T-helper 1 cell treated with Interleukin-12 subunit alpha and Interleukin-12 subunit beta and Interleukin-4 antibody, amounts not matched to agents 30 ng/mL and 1 ng/mL, for 36 hours (primary cell): ENCODE measurements around the gene DCLK1. TPM values are rescaled to one million over a fixed set of nuclear protein-coding genes. Genes with fewer than 3 reads are reported as not detected.

ENCODE experiments used
- intact Hi-C: fragments of 100-400 bp; cut with micrococcal nuclease; formaldehyde crosslinking; loops from one replicate; pipeline ENCODE4 v1.15.1; 2024
- total RNA-seq: library from RNA; stranded (reverse); gene quantifications from 2 replicates; pipeline ENCODE4 v1.2.3, GENCODE V29; 2022

Gene DCLK1
- total RNA-seq, 1 donor from 2014 or later = not detected

- intact Hi-C loops = no loop called here
These were observed 295.2 kb downstream of the DCLK1 start for GRCh38 chr13:35835989-35836388.

DNA sequence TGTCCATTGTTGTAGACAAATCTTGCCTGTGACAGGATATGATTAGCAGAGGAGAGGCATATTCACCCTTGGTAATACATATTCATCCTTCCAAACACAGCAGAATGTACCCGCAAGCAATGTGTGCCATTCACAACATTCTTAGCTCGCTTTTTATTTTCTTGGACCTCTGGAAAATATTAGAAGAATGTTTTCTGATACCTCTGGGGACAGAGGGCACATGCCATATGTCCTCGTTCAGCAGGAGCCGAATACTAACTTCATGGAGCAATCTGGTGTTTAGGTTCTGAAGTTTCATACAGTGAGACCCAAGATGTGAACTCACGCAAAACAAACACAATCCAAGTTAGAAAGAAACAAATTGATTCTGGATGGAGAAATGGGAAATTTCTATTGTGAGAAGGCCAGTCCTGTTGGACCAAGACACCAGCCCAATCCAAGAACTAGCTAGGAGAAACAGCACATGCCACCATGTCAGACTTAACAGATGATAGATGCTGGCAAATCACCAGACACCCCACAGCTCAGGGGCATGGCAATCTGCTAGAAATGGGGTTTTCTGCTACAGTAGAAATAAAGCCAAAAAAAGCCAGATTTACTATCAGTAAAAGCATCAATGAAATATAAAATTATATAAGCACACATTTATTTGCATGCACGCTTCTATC lies 297.4 kb downstream of the DCLK1 start:
- intact Hi-C loops = no loop called here

- intact Hi-C loops = no loop called here
These were observed 298.2 kb downstream of the DCLK1 start for GRCh38 chr13:35833031-35833430.

DNA sequence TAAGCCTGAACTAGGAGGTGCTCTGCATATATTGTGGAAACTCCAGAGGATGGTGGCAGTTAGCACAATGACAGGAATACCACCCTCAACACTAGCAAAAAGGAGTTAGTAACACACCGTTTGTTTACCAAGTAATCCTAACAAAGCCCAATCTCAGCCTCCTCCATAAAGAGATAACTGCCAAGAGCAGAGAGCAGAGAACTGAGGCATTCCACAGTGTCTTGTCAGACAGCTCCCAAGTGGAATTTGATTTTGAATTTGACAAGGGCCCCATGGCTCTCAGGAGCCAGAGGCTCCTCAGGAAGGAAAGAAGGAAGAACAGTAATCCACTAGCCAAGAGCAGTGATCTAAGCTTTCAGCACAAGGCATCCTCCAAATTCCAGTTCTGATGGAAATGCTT lies 298.6 kb downstream of the DCLK1 start:
- intact Hi-C loops = no loop called here

GRCh38 chr13:35830850-35831450 lies 300.2 kb downstream of the DCLK1 start:
- intact Hi-C loops = no loop called here

DNA sequence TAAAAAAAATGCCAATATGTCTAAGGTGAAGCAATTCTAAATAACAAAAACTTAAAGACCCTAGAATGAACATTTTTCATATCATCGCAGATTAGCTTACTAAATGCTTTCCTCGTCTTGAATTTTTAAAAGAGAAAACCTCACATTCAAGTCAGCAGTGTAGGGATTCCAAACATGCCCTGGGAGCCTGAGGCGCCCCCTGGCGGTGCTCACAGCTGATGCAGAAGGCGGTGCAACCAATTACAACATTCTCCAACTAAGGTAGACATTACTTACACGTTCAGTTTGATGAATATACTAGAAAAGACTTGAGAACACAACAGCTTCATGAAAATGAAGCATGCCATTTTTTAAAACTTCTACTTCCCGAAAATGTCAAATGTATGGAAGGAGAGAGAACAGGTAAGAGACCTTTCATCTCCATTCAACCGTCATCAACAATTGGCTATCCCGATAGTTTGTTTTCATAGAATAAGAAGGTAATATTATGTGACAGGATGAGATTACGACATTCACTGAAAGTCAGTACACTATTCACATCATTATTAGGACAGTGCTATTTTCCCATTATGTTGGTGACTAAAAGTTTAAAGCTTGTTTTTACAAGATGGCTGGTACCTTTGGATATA lies 304.4 kb downstream of the DCLK1 start:
- intact Hi-C loops = no loop called here

GRCh38 chr13:35824825-35825224 lies 306.4 kb downstream of the DCLK1 start:
- intact Hi-C loops = no loop called here

- intact Hi-C loops = no loop called here
These were observed 306.8 kb downstream of the DCLK1 start for GRCh38 chr13:35824395-35824794.

DNA sequence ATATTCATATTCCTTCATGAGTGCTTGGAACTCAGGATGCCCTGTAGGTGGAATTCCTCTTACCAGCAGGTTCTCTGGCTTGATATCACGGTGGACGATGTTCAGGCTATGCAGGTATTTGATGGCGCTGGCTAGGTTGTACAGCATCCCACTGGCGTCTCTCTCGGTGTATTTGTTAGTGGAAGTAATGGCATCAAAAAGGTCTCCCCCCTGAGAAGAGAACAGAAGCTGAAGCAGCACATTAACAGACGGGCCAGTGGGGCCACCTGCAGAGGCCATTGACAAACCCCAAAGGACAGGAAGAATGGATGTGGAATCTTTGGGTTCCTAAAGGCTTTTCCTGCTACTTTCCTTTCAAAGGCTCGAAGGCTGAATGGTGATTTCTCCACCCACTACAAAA lies 308.5 kb downstream of the DCLK1 start:
- intact Hi-C loops = no loop called here

GRCh38 chr13:35818633-35819067 lies 312.5 kb downstream of the DCLK1 start:
- intact Hi-C loops = no loop called here

DNA sequence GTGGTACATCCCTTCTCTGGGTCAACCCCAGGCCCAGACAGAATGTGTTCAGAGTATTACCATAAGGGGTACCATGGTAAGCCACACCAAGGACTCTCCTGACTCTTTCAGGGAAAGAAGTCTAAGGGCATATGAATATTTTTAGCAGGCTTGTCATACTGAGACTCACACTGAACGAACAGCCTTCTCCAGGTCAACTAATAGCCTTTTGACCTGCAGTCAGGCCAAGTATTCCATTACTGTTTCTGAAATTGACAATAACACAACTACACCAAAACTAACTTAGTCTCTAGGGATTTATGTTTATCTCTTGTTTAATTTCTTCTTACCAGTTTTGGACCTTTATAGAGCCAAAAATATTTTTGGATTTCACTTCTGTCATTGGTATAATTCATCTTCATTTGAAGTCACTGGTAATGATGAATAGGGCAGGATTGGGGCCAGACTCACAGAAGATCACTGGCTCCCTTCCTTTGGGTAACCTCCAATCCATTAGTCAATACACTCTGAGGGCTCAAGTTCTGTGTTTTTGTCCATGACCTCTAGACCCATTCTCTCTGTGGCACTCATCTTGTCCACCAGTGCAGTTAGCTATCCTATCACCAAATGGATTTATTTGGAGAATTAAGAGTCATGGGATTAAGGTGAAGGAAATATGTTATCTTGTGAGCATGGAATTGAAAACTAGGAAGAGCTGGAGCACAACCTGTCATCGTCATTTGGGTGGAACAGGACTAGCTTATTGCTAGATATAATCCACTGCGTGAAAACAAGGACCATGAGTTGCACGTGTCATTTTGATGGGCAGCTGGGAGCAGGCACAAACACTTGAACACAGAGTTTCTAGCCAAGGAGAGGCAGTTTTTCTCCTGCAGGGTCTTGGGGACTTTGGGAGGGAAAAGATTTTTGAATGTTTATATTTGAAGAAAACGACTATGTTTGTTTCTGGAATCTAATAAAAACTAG lies 313.3 kb downstream of the DCLK1 start:
- intact Hi-C loops = no loop called here

DNA sequence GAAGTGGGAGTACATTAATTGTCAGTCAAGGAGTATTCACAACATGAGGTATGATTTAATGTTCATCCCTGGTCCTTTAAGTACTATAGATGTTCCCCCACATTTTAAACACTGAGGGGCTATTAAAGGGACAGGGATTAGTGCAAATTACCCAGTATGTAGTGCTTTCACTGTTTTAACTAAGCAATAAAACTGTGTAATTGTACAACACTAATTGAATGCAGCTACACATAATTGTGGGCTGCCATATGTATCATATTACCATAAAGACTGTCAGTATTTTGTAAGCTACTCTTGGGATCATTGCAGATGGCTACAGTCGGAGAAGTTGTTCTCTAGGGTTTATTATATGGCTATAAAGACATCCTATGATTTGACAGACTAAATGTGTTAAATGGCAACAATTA lies 316.6 kb downstream of the DCLK1 start:
- intact Hi-C loops = no loop called here

GRCh38 chr13:35812736-35813135 lies 318.4 kb downstream of the DCLK1 start:
- intact Hi-C loops = no loop called here

- intact Hi-C loops = no loop called here
These were observed 320.9 kb downstream of the DCLK1 start for GRCh38 chr13:35810321-35810720.

GRCh38 chr13:35808846-35809245 lies 322.3 kb downstream of the DCLK1 start:
- intact Hi-C loops = no loop called here

- intact Hi-C loops = no loop called here
These were observed 326.3 kb downstream of the DCLK1 start for GRCh38 chr13:35804901-35805300.

DNA sequence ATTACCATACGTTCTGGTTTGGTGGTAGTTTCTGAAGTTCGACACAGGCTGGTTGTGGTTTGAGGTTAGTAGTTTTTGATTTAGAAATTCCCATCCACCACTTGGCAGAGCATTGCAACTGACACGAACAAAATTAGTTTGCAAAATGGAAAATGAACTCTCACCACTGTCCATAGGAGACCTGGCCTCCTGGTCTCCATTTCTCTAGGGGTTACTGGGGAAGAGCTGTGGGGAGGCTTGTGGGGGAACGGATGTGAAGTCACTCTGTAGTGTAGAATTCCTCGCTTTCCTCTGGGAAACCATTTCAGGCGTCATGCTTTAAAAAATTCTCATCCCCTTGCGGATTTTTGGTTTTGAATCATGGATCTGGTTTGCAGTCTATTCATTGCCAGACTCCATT lies 333.2 kb downstream of the DCLK1 start:
- intact Hi-C loops = no loop called here

- intact Hi-C loops = no loop called here
These were observed 333.9 kb downstream of the DCLK1 start for GRCh38 chr13:35797244-35797643.

GRCh38 chr13:35796623-35797022 lies 334.6 kb downstream of the DCLK1 start:
- intact Hi-C loops = no loop called here

GRCh38 chr13:35794734-35795389 lies 336.3 kb downstream of the DCLK1 start:
- intact Hi-C loops = no loop called here

- intact Hi-C loops = no loop called here
These were observed 337.4 kb downstream of the DCLK1 start for GRCh38 chr13:35793823-35794222.
